ENCODE results near the gene CAMKK2. TPM values are rescaled to one million over a fixed set of nuclear protein-coding genes. Genes with fewer than 3 reads are reported as not detected.
"Not testable (repeated sequence)": the region's sequence is repeated elsewhere in the genome, so short reads cannot be mapped to it uniquely, and the experiment has no call there.

The CAMKK2 gene
- total RNA-seq, 1 donor from 2014 or later, result 12.5 TPM

DNA sequence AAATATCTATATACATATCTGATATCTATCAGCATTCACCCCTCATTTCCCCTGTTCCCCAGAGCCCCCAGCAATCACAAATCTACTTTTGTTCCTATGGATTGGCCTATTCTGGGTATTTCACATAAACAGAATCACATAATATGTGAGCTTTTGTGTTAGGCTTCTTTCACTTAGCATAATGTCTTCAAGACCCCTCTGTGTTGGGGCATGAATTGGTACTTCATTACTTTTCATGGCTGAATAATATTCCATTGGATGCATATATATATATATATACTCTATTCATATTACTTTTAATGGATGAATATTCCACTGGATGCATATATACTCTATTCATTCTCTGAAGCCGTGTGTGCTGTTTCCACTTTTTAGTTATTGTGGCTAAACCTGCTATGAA is 28.7 kb downstream of the CAMKK2 start:
- Histone ChIP-seq H3K27me3 (ENCODE audit: control insufficient read depth in 3 of 3, insufficient read depth in 3 of 3, low read length in 3 of 3) (no peaks in the 10 kb centered on the region), H3K36me3 (ENCODE audit: control insufficient read depth in 3 of 3, insufficient read depth in 3 of 3, low read length in 3 of 3) (peaks cover 19 to 45% (median 43%) of the 10 kb centered on the region in 3 donors)

DNA sequence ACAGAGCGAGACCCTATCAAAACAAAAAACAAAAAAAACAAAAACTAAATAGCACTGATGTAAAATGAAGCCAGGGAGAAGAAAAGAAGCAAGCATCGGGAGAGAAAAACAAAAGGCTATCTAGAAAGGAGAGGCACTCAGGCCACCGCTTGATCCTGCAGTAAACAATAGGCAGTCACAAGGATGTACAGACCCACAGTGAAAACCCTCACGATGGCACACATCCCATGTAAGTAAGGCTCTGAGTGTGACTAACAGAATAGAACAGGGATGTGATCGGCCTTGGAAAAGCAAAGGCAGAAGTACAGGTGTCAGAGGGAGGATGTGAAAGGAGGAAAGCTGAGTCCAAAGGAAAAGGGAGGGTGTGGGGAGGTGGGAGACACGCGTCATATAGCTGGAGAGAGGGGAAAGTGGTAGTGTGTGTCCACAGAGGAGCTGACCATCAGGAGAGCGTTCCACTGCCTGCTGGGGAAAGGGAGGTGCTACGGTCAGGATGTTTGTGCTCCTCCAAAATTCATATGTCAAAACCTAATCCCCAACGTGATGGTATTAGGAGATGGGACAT is 31.5 kb downstream of the CAMKK2 start:
- no peak overlapping the region for H3K9ac ChIP-seq (ENCODE audit: low read depth in 1 of 3, low read length in 3 of 3)
- peaks cover 33 to 56% (median 52%) of the 10 kb centered on the region in 3 donors for H3K36me3 ChIP-seq (ENCODE audit: control insufficient read depth in 3 of 3, insufficient read depth in 3 of 3, low read length in 3 of 3)
- H3K27ac ChIP-seq (ENCODE audit: low read depth, low read length), result no peak overlapping the region
- H3K9me3 ChIP-seq (ENCODE audit: control insufficient read depth in 3 of 3, low read length in 3 of 3), result no peaks in the 10 kb centered on the region
- H3K4me1 ChIP-seq (ENCODE audit: control insufficient read depth in 3 of 3, insufficient read depth in 3 of 3, low read length in 3 of 3), result no peaks in the 10 kb centered on the region
- no peaks in the 10 kb centered on the region for H3K27me3 ChIP-seq (ENCODE audit: control insufficient read depth in 3 of 3, insufficient read depth in 3 of 3, low read length in 3 of 3)
- no peak overlapping the region for H3K4me3 ChIP-seq (ENCODE audit: low read length in 3 of 3)

More for the DNA sequence above, 28.7 kb downstream of the CAMKK2 start:
- Histone ChIP-seq H3K4me3 (ENCODE audit: low read length in 3 of 3) (no peak overlapping the region), H3K27ac (ENCODE audit: low read depth, low read length) (no peak overlapping the region), H3K9me3 (ENCODE audit: control insufficient read depth in 3 of 3, low read length in 3 of 3) (no peaks in the 10 kb centered on the region), H3K9ac (ENCODE audit: low read depth in 1 of 3, low read length in 3 of 3) (no peak overlapping the region), H3K4me1 (ENCODE audit: control insufficient read depth in 3 of 3, insufficient read depth in 3 of 3, low read length in 3 of 3) (no peaks in the 10 kb centered on the region)

DNA sequence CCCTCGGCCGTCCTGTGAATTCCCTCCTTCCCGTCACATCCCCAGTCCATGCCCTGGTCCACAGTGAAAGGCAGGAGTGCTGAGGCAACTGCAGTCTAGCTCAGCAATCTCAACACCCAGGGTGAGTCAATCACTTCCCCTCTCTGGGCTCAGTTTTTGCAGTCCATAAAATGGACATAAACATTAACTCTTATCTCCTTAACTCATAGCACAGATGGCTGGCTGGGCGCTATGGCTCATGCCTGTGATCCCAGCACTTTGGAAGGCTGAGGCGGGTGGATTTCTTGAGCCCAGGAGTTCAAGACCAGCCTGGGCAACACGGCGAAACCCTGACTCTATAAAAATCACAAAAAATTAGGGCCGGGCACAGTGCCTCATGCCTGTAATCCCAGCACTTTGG is 32.4 kb downstream of the CAMKK2 start:
- H3K36me3 ChIP-seq (ENCODE audit: control insufficient read depth in 3 of 3, insufficient read depth in 3 of 3, low read length in 3 of 3), result peaks cover 41 to 60% (median 55%) of the 10 kb centered on the region in 3 donors
- H3K9me3 ChIP-seq (ENCODE audit: control insufficient read depth in 3 of 3, low read length in 3 of 3), result no peaks in the 10 kb centered on the region
- H3K27ac ChIP-seq (ENCODE audit: low read depth, low read length), result no peak overlapping the region
- no peaks in the 10 kb centered on the region for H3K4me1 ChIP-seq (ENCODE audit: control insufficient read depth in 3 of 3, insufficient read depth in 3 of 3, low read length in 3 of 3)
- no peak overlapping the region for H3K4me3 ChIP-seq (ENCODE audit: low read length in 3 of 3)
- H3K9ac ChIP-seq (ENCODE audit: low read depth in 1 of 3, low read length in 3 of 3), result no peak overlapping the region
- H3K27me3 ChIP-seq (ENCODE audit: control insufficient read depth in 3 of 3, insufficient read depth in 3 of 3, low read length in 3 of 3), result no peaks in the 10 kb centered on the region

DNA sequence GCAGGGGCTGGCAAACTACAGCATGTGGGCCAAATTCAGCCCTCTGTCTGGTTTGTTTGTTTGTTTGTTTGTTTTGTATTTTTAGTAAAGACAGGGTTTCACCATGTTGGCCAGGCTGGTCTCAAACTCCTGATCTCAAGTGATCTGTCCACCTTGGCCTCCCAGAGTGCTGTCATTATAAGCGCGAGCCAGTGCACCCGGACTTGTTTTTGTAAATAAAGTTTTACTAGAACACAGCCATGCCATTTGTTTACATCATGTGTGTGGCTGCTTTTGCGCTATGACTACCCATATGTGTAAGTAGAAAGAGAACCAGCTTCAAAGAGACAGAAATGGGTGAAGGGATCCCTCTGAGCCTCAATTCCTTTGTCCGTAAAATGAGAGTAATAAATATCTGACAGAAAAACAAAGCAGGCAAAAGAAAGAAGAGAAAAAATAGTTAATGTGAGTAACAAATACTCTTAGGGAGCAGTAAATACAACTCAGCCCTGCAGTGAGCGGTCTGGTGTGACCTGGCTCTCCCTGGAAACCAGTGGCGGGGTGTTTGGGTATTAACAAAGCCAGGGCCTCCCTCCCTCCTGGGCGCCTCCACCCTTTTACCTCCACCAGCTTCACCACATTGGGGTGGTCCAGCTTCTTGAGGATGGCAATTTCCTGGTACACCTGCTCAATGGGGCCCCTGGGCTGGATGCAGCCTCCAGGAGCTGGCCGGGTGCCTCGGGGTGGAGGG is 33.1 kb downstream of the CAMKK2 start:
- Histone ChIP-seq H3K4me3 (ENCODE audit: low read length in 3 of 3) (no peak overlapping the region), H3K9me3 (ENCODE audit: control insufficient read depth in 3 of 3, low read length in 3 of 3) (no peaks in the 10 kb centered on the region), H3K4me1 (ENCODE audit: control insufficient read depth in 3 of 3, insufficient read depth in 3 of 3, low read length in 3 of 3) (no peaks in the 10 kb centered on the region), H3K36me3 (ENCODE audit: control insufficient read depth in 3 of 3, insufficient read depth in 3 of 3, low read length in 3 of 3) (peaks cover 41 to 55% (median 48%) of the 10 kb centered on the region in 3 donors), H3K27me3 (ENCODE audit: control insufficient read depth in 3 of 3, insufficient read depth in 3 of 3, low read length in 3 of 3) (no peaks in the 10 kb centered on the region), H3K27ac (ENCODE audit: low read depth, low read length) (no peak overlapping the region), H3K9ac (ENCODE audit: low read depth in 1 of 3, low read length in 3 of 3) (no peak overlapping the region)

DNA sequence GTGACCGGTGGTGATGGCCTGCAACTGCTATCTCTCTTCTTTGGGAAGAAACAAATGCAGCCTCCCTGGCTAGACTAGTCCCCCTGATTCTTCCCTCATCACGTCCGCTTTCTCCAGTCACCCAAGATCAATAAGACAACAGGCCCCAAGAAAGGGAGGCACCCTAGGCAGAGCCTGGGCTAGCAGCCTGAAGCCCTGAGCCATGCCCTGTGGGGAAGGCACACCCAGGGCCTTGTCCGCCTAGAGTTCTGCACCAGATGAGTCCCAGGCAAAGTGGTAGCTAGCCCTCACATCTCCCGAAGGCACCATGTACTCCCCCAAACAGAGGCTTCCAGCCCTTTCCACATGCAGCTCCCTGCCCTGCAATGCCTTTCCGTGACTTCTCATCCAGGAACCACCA is 35.1 kb downstream of the CAMKK2 start:
- peaks cover 38 to 50% (median 44%) of the 10 kb centered on the region in 3 donors for H3K36me3 ChIP-seq (ENCODE audit: control insufficient read depth in 3 of 3, insufficient read depth in 3 of 3, low read length in 3 of 3)
- H3K9me3 ChIP-seq (ENCODE audit: control insufficient read depth in 3 of 3, low read length in 3 of 3), result no peaks in the 10 kb centered on the region
- H3K9ac ChIP-seq (ENCODE audit: low read depth in 1 of 3, low read length in 3 of 3), result no peak overlapping the region
- H3K4me1 ChIP-seq (ENCODE audit: control insufficient read depth in 3 of 3, insufficient read depth in 3 of 3, low read length in 3 of 3), result no peaks in the 10 kb centered on the region
- no peak overlapping the region for H3K4me3 ChIP-seq (ENCODE audit: low read length in 3 of 3)
- no peak overlapping the region for H3K27ac ChIP-seq (ENCODE audit: low read depth, low read length)
- H3K27me3 ChIP-seq (ENCODE audit: control insufficient read depth in 3 of 3, insufficient read depth in 3 of 3, low read length in 3 of 3), result no peaks in the 10 kb centered on the region

DNA sequence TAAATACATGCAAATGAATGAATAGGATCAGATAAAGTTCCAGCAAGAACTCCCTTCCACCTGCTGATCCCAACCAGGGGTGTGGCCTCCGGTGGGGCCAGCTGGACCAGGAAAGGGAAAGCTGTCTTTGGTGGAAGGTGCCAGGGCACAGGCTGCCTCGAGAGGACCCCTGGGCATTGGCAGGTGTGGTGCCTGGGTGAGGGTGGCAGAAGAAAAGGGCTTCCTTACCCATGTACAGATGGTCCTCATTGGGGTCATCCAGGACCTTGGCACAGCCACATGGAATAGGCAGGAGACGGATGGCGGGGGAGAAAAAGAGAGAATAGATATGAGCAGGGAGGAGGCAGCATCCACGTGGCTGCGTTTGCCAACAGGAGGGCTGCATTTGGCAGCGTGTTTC is 36.4 kb downstream of the CAMKK2 start:
- no peaks in the 10 kb centered on the region for H3K27me3 ChIP-seq (ENCODE audit: control insufficient read depth in 3 of 3, insufficient read depth in 3 of 3, low read length in 3 of 3)
- H3K36me3 ChIP-seq (ENCODE audit: control insufficient read depth in 3 of 3, insufficient read depth in 3 of 3, low read length in 3 of 3), result peaks cover 34 to 47% (median 46%) of the 10 kb centered on the region in 3 donors

DNA sequence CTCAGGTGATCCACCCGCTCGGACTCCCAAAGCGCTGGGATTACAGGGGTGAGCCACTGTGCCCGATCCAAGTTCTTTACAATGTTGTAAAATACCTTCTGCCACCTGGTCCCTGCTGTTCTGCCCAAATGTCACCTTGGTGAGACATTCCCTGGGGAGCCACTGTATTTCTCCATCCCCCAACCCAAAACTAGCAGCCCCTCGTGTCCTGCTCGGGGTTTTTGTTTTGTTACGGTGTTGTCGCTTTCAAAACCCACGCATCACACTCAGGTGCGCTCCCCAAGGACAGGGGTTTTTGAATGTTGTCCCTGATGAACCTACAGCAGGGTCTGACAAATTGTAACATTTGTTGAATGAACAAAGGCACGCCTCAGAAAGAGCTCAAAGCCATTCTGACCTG is 37.4 kb downstream of the CAMKK2 start:
- peaks cover 39 to 48% (median 47%) of the 10 kb centered on the region in 3 donors for H3K36me3 ChIP-seq (ENCODE audit: control insufficient read depth in 3 of 3, insufficient read depth in 3 of 3, low read length in 3 of 3)
- no peak overlapping the region for H3K27ac ChIP-seq (ENCODE audit: low read depth, low read length)
- H3K4me3 ChIP-seq (ENCODE audit: low read length in 3 of 3), result no peak overlapping the region
- H3K9me3 ChIP-seq (ENCODE audit: control insufficient read depth in 3 of 3, low read length in 3 of 3), result no peaks in the 10 kb centered on the region
- H3K9ac ChIP-seq (ENCODE audit: low read depth in 1 of 3, low read length in 3 of 3), result no peak overlapping the region
- no peaks in the 10 kb centered on the region for H3K4me1 ChIP-seq (ENCODE audit: control insufficient read depth in 3 of 3, insufficient read depth in 3 of 3, low read length in 3 of 3)
- no peaks in the 10 kb centered on the region for H3K27me3 ChIP-seq (ENCODE audit: control insufficient read depth in 3 of 3, insufficient read depth in 3 of 3, low read length in 3 of 3)

More for the DNA sequence above, 36.4 kb downstream of the CAMKK2 start:
- Histone ChIP-seq H3K9me3 (ENCODE audit: control insufficient read depth in 3 of 3, low read length in 3 of 3) (no peaks in the 10 kb centered on the region), H3K9ac (ENCODE audit: low read depth in 1 of 3, low read length in 3 of 3) (no peak overlapping the region), H3K4me1 (ENCODE audit: control insufficient read depth in 3 of 3, insufficient read depth in 3 of 3, low read length in 3 of 3) (no peaks in the 10 kb centered on the region), H3K4me3 (ENCODE audit: low read length in 3 of 3) (no peak overlapping the region), H3K27ac (ENCODE audit: low read depth, low read length) (no peak overlapping the region)

DNA sequence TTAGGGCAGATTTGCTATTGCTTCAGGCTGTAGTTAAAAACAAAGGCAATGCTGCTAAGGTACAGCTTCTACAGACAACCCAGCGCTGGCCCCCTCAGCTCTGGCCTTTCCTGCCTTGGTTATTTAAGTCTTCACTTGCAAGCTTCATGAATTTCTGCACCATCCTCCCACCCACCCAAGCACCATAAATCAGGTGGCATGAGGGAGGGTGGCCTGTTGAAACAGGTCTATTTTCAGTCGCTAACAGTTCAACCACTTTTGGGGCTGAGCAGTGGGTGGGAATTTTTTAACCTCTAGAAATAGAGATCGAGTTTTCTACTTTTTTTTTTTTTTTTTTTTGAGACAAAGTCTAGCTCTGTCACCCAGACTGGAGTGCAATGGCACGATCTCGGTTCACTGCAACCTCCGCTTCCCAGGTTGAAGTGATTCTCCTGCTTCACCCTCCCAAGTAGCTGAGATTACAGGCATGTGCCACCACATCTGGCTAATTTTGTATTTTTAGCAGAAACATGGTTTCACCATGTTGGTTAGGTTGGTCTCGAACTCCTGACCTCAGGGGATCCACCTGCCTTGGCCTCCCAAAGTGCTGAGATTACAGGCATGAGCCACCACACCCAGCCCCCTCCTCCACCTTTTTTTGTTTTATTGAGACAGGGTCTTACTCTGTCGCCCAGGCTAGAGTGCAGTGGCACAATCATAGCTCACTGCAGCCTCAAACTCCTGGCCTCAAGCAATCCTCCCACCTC is 38.6 kb downstream of the CAMKK2 start:
- not testable (repeated sequence) for H3K27ac ChIP-seq (ENCODE audit: low read depth, low read length); H3K9ac ChIP-seq (ENCODE audit: low read depth in 1 of 3, low read length in 3 of 3); H3K4me1 ChIP-seq (ENCODE audit: control insufficient read depth in 3 of 3, insufficient read depth in 3 of 3, low read length in 3 of 3); H3K27me3 ChIP-seq (ENCODE audit: control insufficient read depth in 3 of 3, insufficient read depth in 3 of 3, low read length in 3 of 3); H3K4me3 ChIP-seq (ENCODE audit: low read length in 3 of 3); H3K9me3 ChIP-seq (ENCODE audit: control insufficient read depth in 3 of 3, low read length in 3 of 3)
- peaks cover 41 to 51% (median 47%) of the 10 kb centered on the region in 3 donors for H3K36me3 ChIP-seq (ENCODE audit: control insufficient read depth in 3 of 3, insufficient read depth in 3 of 3, low read length in 3 of 3)

DNA sequence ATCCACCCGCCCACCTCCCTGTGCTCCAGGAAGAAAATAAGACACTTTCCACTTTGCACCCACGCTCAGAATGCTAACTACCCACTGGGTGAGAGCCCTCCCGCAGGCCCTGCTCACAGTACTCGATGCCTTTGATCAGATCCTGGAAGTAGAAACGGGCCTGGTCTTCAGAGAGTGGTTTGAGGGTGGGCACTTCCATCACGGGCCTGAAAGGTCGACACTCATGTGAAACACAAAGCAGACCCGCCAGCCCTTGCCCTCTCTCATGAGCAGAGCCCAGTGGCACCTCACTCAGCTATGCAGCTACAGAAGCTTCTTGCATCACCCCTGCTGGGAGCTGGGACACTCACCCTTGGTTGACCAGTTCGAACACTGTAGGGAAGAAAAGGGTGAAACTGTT is 41.1 kb downstream of the CAMKK2 start:
- no peak overlapping the region for H3K27ac ChIP-seq (ENCODE audit: low read depth, low read length)
- peaks cover 44 to 48% (median 47%) of the 10 kb centered on the region in 3 donors for H3K36me3 ChIP-seq (ENCODE audit: control insufficient read depth in 3 of 3, insufficient read depth in 3 of 3, low read length in 3 of 3)
- H3K9me3 ChIP-seq (ENCODE audit: control insufficient read depth in 3 of 3, low read length in 3 of 3), result no peaks in the 10 kb centered on the region

More for the DNA sequence above, 41.1 kb downstream of the CAMKK2 start:
- H3K9ac ChIP-seq (ENCODE audit: low read depth in 1 of 3, low read length in 3 of 3), result no peak overlapping the region
- H3K27me3 ChIP-seq (ENCODE audit: control insufficient read depth in 3 of 3, insufficient read depth in 3 of 3, low read length in 3 of 3), result no peaks in the 10 kb centered on the region
- no peaks in the 10 kb centered on the region for H3K4me1 ChIP-seq (ENCODE audit: control insufficient read depth in 3 of 3, insufficient read depth in 3 of 3, low read length in 3 of 3)
- H3K4me3 ChIP-seq (ENCODE audit: low read length in 3 of 3), result no peak overlapping the region

All from skeletal muscle tissue (tissue), 4 donors.